Neutrophil (primary cell): ENCODE measurements around the gene GJC2.
A peak's percentile ranks its signal among the peaks of the same experiment; 100 is the strongest.

Experiments used
- H3K27ac ChIP-seq: fragments of 200-600 bp; sonication (generic); 2 replicates; pipeline ENCODE4 v1.5.1; 2016; ENCODE audit warnings: mild to moderate bottlenecking, moderate library complexity
- H3K27me3 ChIP-seq: fragments of 200-600 bp; sonication (generic); 2 replicates; pipeline ENCODE4 v1.6.0; 2016; ENCODE audit warnings: mild to moderate bottlenecking
- H3K36me3 ChIP-seq: fragments of 200-600 bp; sonication (generic); 2 replicates; pipeline ENCODE4 v1.5.1; 2017
- H3K4me1 ChIP-seq, 2 experiments: fragments of 200-600 bp in 1 of 2; sonication (generic) in 1 of 2; 1 replicate in 1 of 2; 2 replicates in 1 of 2; pipeline versions ENCODE4 v1.5.1 to v1.6.1; 2013 to 2016; ENCODE audit warnings: low read depth in 1 of 2, low read length in 1 of 2, mild to moderate bottlenecking in 1 of 2, moderate library complexity in 1 of 2; ENCODE audit not compliant: control insufficient read depth in 1 of 2, insufficient read depth in 1 of 2
- H3K4me3 ChIP-seq, 2 experiments: fragments of 200-600 bp in 1 of 2; sonication (generic) in 1 of 2; 1 replicate in 1 of 2; 2 replicates in 1 of 2; pipeline ENCODE4 v1.5.1; 2013 to 2016; ENCODE audit warnings: low read depth in 1 of 2, low read length in 1 of 2, mild to moderate bottlenecking in 1 of 2, moderate library complexity in 1 of 2
- H3K9me3 ChIP-seq: fragments of 200-600 bp; sonication (generic); 2 replicates; pipeline ENCODE4 v1.5.1; 2016
- CTCF ChIP-seq: fragments of 200-600 bp; sonication (generic); IDR thresholded peaks from 2 replicates; pipeline ENCODE4 v1.5.1; 2016; ENCODE audit warnings: antibody characterized with exemption

Gene GJC2

GRCh38 chr1:228165372-228166169 lies 15.8 kb downstream of the GJC2 start, which contains the start of gene IBA57:
IBA57 (plus strand) TSS chr1:228165804; CDS start chr1:228165817, 13 bp downstream.
- Histone ChIP-seq H3K36me3 (no peaks in the 10 kb centered on the region), H3K4me1 (peaks cover 15 to 18% of the 10 kb centered on the region in 2 experiments), H3K4me3 (peak within 1 kb of the TSS; percentile 74), H3K27me3 (peaks cover 38% of the 10 kb centered on the region), H3K27ac (peak within 1 kb of the TSS; percentile 100), H3K9me3 (no peaks in the 10 kb centered on the region)
- TF ChIP-seq CTCF: peak; percentile 97

- peak overlapping the region; percentile 74 for H3K4me3 ChIP-seq
- TF ChIP-seq CTCF: no peak
- peaks cover 15 to 18% of the 10 kb centered on the region in 2 experiments for H3K4me1 ChIP-seq
- peaks cover 30% of the 10 kb centered on the region for H3K27me3 ChIP-seq
- no peaks in the 10 kb centered on the region for H3K36me3 ChIP-seq
- H3K27ac ChIP-seq: peak overlapping the region; percentile 100
- H3K9me3 ChIP-seq: no peaks in the 10 kb centered on the region
Measured at GRCh38 chr1:228166170-228166936, 16.6 kb downstream of the GJC2 start.

GRCh38 chr1:228168563-228169270 lies 19.0 kb downstream of the GJC2 start:
- H3K36me3 ChIP-seq: no peaks in the 10 kb centered on the region
- TF ChIP-seq CTCF: no peak
- H3K4me3 ChIP-seq: no peak overlapping the region
- H3K27me3 ChIP-seq: peaks cover 7% of the 10 kb centered on the region
- peaks cover 15 to 18% of the 10 kb centered on the region in 2 experiments for H3K4me1 ChIP-seq
- no peak overlapping the region for H3K27ac ChIP-seq
- no peaks in the 10 kb centered on the region for H3K9me3 ChIP-seq

GRCh38 chr1:228169345-228169744 lies 19.6 kb downstream of the GJC2 start:
- Histone ChIP-seq H3K27ac (no peak overlapping the region), H3K4me1 (peaks cover 15 to 18% of the 10 kb centered on the region in 2 experiments), H3K27me3 (peaks cover under 1% of the 10 kb centered on the region), H3K4me3 (no peak overlapping the region), H3K9me3 (no peaks in the 10 kb centered on the region), H3K36me3 (no peaks in the 10 kb centered on the region)
- no peak for TF ChIP-seq CTCF

- H3K4me1 ChIP-seq: peaks cover 6 to 9% of the 10 kb centered on the region in 2 experiments
- H3K27ac ChIP-seq: no peak overlapping the region
- no peaks in the 10 kb centered on the region for H3K9me3 ChIP-seq
- TF ChIP-seq CTCF: no peak
- peaks cover 3% of the 10 kb centered on the region for H3K36me3 ChIP-seq
- no peak overlapping the region for H3K4me3 ChIP-seq
- no peaks in the 10 kb centered on the region for H3K27me3 ChIP-seq
Measured at GRCh38 chr1:228170666-228171065, 20.9 kb downstream of the GJC2 start.
